HG02938 (cell line): ENCODE data around the gene AGBL1.

Source experiments
- ATAC-seq: cut with Tn5 transposase; IDR thresholded peaks from one replicate; pipeline ENCODE4 v1.9.1; 2021; ENCODE audit warnings: mild to moderate bottlenecking, moderate library complexity; ENCODE audit not compliant: unreplicated experiment

AGBL1 gene

DNA sequence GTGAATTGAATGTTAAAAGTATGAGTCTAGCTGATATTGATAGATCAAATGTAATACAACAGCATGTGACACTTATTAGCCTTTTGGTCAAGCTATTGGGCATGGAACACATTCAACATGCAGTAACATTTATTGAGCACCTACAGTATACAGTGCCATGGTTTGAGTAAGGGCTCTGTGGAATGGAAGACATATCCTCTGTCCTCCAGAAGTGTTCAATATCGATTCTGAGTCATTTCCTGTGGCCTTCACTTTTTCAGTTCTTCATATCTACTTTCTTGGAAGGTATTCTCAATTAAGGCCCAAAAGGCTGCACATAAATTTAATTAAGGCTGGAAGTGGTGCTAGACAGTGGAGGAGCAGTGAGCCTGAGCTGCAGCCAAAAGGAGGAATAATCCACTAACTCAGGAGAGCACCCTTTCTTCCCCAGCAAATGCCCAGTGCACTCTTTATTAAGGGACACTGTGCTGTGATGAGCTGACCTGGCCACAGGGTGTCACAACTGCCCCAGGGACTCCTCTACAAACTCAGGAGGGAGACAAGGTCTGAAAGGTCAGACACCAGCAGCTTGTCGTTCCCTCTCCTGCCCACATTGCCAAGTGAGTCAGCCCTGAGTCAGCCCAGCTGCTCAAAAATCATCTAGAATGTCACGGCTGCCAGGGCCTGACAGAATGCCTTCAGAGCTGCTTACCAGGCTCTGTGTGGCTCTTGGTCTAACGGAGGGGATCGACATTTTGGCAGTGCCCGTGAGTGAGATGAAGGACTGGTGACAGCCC lies 544.8 kb downstream of the AGBL1 start:
- no peak for ATAC-seq

DNA sequence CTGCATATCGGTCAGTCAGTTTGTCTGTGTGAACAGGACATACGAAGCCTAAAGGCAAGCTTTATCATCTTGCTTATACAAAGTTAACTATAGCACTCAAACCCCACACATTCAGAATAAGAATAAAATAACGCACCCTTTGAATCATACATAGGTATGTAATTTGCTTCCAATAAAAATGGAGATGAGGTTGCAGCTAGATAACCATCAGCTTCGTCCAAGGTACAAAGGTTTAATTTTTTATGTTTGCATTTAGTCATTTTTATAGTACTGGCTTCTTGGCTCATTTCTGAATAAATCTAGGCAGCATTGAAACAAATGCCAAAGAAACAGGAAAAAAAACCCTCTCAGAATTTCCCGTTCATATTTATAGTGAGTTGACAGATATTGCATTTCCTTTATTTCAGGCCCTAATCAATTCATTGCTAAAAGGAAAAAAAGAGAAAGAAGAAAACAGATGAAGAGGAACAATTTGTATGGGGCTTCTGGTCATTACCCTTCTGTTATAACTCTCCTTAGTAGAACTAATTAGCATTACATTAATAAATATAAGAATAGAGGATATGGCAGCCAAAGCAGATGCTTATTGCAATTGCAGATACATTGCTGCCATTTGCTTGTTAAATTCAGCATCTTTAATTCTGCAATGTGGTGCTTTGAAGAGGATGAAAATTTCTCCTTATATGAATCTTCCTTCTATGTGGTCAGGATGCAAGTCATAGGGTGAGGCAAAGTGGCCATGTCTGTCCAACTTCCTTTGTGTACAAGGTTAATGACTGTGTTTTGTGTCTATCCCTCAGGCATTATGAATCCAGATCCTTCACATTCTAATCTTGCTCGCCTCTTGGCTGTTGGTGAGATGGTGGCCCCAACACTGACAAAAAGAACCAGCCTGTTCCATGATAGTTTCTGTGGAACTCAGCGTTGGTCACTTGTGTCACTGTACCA lies 550.0 kb downstream of the AGBL1 start:
- no peak for ATAC-seq

DNA sequence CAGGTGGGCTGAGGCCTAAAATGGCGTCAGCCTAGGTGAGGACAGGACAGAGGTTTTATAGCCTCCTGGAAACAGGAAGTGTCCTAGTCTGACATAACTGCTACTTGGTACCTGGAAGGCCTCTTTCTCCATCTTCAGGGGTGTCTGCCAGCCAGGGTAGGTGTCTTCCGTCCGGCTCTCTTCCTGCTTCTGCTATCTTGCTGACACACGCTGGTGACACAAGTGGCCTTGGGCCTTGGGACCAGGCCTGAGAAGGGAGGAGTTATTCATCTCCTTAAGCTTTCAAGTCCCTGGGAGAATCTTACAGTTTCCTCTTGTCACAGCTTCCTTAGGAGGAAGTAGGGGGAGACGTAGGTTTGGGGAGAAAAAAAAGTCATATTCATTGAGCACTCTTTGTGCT lies 551.3 kb downstream of the AGBL1 start:
- no peak for ATAC-seq

- no peak for ATAC-seq
Observed at GRCh38 chr15:86634146-86634545, 554.5 kb downstream of the AGBL1 start.

DNA sequence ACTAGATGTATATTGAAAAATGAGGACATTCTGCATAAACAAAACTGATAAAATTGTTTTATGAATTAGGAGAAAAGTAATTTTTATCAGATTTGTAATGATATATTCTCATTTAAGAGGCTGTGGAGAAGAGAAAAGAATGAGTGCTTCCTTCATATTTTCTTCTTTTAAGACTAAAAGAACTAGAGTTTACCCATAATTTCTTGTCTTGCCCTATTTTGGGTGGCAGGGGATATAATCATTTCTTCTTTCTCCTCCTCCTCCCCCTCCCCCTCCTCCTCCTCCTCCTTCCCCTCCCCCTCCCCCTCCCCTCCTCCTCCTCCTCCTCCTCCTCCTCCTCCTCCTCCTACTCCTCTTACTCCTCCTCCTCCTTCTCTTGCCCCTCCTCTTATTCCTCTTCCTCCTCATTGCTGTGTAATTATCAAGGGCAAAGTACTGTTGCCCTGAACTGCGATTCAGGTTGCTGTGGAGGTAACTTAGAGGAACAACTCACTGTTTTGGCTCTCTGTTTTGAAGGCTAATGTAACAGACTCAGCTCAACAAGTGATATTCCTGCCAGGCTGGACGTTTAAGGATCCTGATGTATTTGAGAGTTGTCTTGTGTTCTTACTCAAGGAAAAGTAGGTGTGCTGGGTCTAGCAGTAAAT lies 555.4 kb downstream of the AGBL1 start:
- ATAC-seq: no peak

GRCh38 chr15:86644339-86644738 lies 564.7 kb downstream of the AGBL1 start:
- no peak for ATAC-seq

DNA sequence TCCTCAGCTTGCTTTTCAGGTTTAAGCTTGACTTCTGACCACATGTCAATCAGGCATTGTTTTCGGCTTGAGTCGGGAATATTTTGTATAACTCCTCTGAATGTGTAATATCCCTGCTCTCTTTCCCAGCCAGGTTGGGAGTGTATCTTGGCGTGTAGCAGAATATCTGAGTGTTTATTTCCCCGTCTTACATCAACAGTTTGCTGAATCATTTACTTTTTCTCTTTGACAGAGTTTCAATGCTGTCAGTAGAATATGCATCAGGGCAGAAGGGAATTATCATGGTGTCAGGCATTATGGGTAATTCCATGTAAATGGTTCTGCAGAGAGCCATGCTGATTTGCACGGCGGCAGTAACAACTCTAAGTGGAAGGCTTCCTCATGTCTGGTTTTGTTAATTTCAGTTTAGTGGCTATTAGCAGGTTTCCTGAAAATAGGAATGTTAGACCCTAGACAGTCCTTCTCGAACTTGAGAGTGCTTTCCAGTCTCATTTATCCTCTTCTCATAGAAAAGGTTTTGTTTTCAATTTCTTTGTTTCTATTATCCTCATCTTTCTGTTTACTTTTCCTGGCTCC lies 566.3 kb downstream of the AGBL1 start:
- ATAC-seq: no peak

GRCh38 chr15:86647810-86648440 lies 568.3 kb downstream of the AGBL1 start:
- ATAC-seq: no peak

GRCh38 chr15:86649277-86649676 lies 569.6 kb downstream of the AGBL1 start:
- ATAC-seq: no peak

GRCh38 chr15:86650094-86650493 lies 570.4 kb downstream of the AGBL1 start:
- no peak for ATAC-seq

DNA sequence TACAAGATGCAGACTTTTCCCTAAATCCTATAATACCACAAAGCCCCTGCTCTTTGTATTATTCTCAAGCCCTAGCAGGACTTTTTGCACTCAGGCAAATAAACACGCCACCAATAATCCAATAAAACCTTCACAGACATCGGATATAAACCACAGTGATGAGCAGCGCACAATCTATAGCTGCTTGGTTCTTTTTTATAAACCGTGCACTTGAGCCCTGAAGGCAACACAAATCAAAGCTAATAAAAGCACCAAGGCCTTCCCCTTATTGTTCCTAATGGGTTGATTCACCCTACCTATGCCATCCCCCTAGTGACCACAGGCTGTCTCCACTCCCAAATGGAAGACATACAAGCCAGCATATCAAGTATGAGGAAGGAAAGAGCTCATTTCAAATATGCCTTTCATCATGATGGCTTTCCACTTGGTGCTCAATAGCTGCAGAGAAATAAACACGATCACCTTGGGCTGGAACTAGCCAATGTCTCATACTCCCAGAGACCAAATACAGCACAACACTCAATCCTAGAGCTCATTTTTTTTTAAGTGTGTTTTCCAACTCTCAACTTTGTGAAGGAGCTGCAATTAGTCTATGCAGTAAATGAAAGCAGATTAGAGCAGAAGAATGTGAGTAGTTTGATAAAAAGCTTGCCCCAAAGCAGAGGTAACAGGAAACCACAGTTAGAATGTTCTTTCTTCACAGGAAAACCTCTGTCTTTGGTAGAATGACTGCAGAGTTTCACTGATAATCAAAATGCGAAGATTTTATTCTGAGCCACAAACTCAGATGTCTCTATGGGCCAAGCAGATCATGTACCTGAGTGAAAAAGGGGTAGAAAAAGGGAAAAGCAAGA lies 573.9 kb downstream of the AGBL1 start:
- no peak for ATAC-seq

GRCh38 chr15:86654501-86654900 lies 574.8 kb downstream of the AGBL1 start:
- ATAC-seq: no peak

DNA sequence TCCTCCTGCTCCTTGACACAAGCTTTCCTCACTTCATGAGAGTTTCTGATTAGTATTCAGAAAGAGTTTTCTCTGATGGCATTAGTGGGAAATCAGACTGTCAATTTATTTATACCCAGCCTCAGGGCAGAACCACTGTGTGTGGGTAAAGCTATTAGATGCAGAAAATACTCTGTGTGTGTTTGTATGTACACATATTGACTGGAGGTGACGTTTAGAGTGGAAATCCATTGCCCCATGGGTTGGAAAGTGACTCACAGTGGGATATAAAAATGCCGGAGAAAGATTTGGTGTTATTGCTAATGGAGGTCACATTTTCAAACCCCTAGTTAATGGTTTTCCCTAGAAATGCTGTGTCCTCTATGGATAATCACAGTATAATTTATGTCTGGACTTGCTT lies 577.6 kb downstream of the AGBL1 start:
- no peak for ATAC-seq

DNA sequence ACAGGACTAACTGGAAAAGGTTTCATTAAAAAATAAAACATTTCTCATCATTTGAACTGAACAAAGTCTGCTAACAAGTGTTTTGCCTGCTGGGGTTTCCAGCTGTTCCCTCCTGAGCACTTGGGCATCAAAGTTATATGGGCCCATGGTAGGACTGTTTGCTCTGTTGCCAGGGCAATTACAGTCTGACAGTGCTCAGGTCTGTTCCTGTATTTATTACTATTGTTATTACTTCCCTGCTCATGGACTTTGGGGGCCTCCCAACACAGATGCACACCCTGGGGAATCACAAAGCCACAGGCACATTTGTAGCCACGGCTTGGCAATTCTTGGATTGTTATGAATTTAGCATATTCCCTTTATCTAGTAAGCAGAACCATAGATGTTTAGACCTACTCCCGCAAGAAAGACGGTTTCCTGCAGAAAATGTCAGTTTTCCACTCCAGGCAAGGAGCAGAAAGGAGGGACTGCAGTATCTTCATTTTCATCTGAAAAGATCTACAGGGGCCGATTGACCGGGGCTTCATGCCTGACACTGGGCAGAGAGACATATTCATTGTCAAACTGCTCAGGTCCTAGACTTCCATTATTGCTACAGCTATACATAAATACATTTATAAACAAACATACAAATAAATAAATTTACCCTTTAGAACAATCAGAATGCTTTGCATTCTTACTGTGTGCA lies 580.2 kb downstream of the AGBL1 start:
- no peak for ATAC-seq

DNA sequence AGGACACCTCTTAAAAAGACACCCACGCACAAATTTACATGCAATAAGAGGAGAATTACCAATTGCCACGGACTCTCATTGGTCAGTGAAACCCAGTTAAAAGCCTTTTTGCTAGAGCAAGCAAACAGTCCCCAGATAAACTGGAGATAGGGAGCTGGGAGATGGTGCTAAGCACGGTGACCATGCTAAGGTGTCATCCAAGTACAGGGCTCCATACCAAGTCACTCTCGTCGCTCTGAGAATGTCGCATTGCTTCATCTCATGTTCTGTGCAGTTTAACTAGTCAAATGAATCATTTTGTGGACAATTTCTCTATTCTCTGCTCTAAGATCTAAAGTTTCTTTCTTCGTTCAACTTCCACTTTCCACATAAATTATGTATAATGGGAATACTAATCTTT lies 581.9 kb downstream of the AGBL1 start:
- ATAC-seq: no peak

DNA sequence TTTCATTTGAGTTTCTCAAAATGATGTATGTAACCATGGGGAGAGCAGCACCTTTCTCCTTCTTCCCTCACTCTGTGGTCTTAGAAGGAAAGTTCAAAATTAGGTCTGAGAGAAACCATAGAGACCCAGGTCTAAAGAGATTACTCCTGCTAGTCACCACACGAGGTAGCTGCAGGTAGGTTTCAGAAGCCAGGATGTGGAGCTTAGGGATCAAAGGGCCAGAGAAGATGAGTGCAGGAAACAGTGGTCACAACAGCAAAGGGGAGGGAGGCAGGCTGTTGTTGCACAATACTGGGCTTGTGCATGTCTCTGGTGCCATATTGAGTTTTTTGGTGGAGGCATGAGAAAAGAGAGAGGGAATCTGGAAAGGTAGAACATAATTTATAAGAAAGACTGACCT lies 583.6 kb downstream of the AGBL1 start:
- no peak for ATAC-seq

GRCh38 chr15:86663979-86664378 lies 584.3 kb downstream of the AGBL1 start:
- ATAC-seq: no peak

DNA sequence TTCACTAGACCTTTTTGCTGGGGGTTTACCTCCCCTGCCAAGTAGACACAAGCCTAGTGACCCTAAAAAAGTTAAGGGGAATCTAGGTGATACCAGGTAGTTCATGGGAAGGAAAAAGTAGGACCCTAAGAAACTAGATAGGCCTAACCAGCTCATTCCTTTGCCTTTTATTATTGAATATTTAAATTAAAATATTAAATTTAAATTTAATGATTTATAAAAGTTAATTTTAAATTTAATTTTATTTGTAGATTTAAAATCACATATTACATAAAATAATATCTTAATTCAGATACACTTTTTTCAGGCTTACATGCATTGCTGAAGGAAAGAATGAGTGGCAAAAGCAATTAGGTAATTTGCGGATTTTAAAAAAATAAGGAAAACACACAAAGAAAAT lies 584.9 kb downstream of the AGBL1 start:
- ATAC-seq: no peak

DNA sequence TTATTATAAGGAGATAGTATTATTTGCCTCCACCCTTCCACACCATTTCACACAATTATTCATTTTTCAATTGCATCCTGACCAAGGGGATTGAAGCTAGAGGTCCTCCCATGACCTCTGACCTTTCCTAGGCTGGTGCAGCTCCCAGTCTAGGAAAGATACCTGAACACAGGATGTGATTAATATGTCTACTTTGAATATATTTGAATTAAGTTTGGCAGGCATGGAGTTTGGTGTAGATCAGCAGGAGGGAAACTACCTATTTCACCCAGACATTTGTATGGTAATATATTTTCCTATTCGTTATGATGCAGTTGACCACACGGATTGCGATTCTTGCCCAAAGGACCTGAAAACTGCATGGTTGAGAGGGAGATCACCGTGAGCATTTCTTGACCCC lies 596.3 kb downstream of the AGBL1 start:
- ATAC-seq: no peak
